PC-9 (cell line): ENCODE data around the gene MAMSTR. TPM values are rescaled to one million over a fixed set of nuclear protein-coding genes. Genes with fewer than 3 reads are reported as not detected.

Source experiments
- BruUV-seq: library from RNA; stranded (reverse); fragments of 400-500 nt; replicated peaks from 2 replicates; lab custom pipeline; 2021; lab: Mats Ljungman, UMichigan
- CTCF ChIA-PET: fragments of 300-600 bp; sonication (Branson Sonifier 250); formaldehyde crosslinking; loops from one replicate; lab custom pipeline; 2022; ENCODE audit warnings: antibody characterized with exemption; lab: Charles Lee
- POLR2A ChIA-PET: fragments of 300-600 bp; sonication (Branson Sonifier 250); formaldehyde crosslinking; loops from one replicate; lab custom pipeline; 2022; ENCODE audit warnings: antibody characterized with exemption; ENCODE audit not compliant: unreplicated experiment; lab: Charles Lee
- DNase-seq, 2 experiments: peaks; one replicate each; pipeline versions ENCODE4 v3.0.0 to v3.0.0-alpha.2; 2015 to 2022; ENCODE audit warnings: mixed read lengths in 1 of 2
- H2AFZ ChIP-seq: fragments of 200-600 bp; sonication (generic); 2 replicates; pipeline ENCODE4 v1.8.1; 2017; ENCODE audit warnings: antibody characterized with exemption
- H3F3A ChIP-seq: fragments of 200-600 bp; sonication (generic); 2 replicates; pipeline ENCODE4 v1.8.1; 2017; ENCODE audit warnings: antibody characterized with exemption, mild to moderate bottlenecking, low read depth; ENCODE audit not compliant: insufficient read depth
- H3K27ac ChIP-seq: fragments of 200-600 bp; sonication (generic); 2 replicates; pipeline ENCODE4 v1.6.1; 2016; ENCODE audit warnings: mixed run types
- H3K27me3 ChIP-seq: fragments of 200-600 bp; sonication (generic); 2 replicates; pipeline ENCODE4 v1.6.1; 2016; ENCODE audit warnings: low read depth, mixed run types; ENCODE audit not compliant: insufficient read depth
- H3K36me3 ChIP-seq: fragments of 200-600 bp; sonication (generic); 2 replicates; pipeline ENCODE4 v1.6.1; 2016; ENCODE audit warnings: low read depth, mixed run types
- H3K4me1 ChIP-seq: fragments of 200-600 bp; sonication (generic); replicated peaks from 2 replicates; pipeline ENCODE4 v1.6.1; 2016; ENCODE audit warnings: mixed run types; ENCODE audit not compliant: insufficient read depth
- H3K4me2 ChIP-seq: fragments of 200-600 bp; sonication (generic); 2 replicates; pipeline ENCODE4 v1.6.1; 2017; ENCODE audit warnings: mixed run types
- H3K4me3 ChIP-seq: fragments of 200-600 bp; sonication (generic); 2 replicates; pipeline ENCODE4 v1.6.1; 2016; ENCODE audit warnings: mixed run types
- H3K79me2 ChIP-seq: fragments of 200-600 bp; sonication (generic); 2 replicates; pipeline ENCODE4 v1.6.1; 2017; ENCODE audit warnings: low read depth, mixed run types
- H3K9me2 ChIP-seq: fragments of 200-600 bp; sonication (generic); 2 replicates; pipeline ENCODE4 v1.8.1; 2017; ENCODE audit warnings: mild to moderate bottlenecking; ENCODE audit not compliant: insufficient read depth
- H3K9me3 ChIP-seq: fragments of 200-600 bp; sonication (generic); 2 replicates; pipeline ENCODE4 v1.8.1; 2016; ENCODE audit warnings: low read depth; ENCODE audit not compliant: insufficient read depth
- H4K20me1 ChIP-seq: fragments of 200-600 bp; sonication (generic); 2 replicates; pipeline ENCODE4 v1.8.1; 2017; ENCODE audit not compliant: insufficient read depth
- EZH2 ChIP-seq: fragments of 200-600 bp; sonication (generic); IDR thresholded peaks from 2 replicates; pipeline ENCODE4 v1.8.0; 2017; ENCODE audit warnings: antibody characterized with exemption, low read depth
- intact Hi-C: fragments of 100-400 bp; cut with micrococcal nuclease; formaldehyde crosslinking; loops from one replicate; pipeline ENCODE4 v1.10.0; 2022; ENCODE audit not compliant: unreplicated experiment
- total RNA-seq: library from RNA; stranded (reverse); gene quantifications from 2 replicates; pipeline ENCODE4 v1.2.3, GENCODE V29; 2021
- TF ChIP-seq, protein P1 (sequence below): fragments of 200-600 bp; sonication (generic); conservative IDR thresholded peaks from 2 replicates; pipeline ENCODE4 v1.6.1; 2017; ENCODE audit warnings: mixed run types, antibody characterized with exemption, mild to moderate bottlenecking, moderate library complexity

MAMSTR gene
- total RNA-seq, 1 experiment from 2014 or later: 2.6 TPM

GRCh38 chr19:48741129-48741999 lies 21.8 kb upstream of the MAMSTR start:
- DNase-seq: peak in 1 of 2 experiments; percentile 31
- POLR2A ChIA-PET: no interaction called here
- Histone ChIP-seq H3K27me3 (no peaks in the 10 kb centered on the region), H2AFZ (no peak overlapping the region), H4K20me1 (no peaks in the 10 kb centered on the region), H3K4me3 (no peak overlapping the region), H3K4me1 (no peaks in the 10 kb centered on the region; the same call in 1 of the 2 replicates), H3K9me3 (no peaks in the 10 kb centered on the region), H3K4me2 (peak overlapping the region; percentile 80), H3K79me2 (no peaks in the 10 kb centered on the region), H3K27ac (no peak overlapping the region), H3K9me2 (no peaks in the 10 kb centered on the region), H3F3A (peaks cover 22% of the 10 kb centered on the region), H3K36me3 (no peaks in the 10 kb centered on the region)
- CTCF ChIA-PET: interaction anchor here (0.6 kb wide), 1 partner anchor 362 kb away, joined by 6 read pairs; no protein-coding TSS in a partner anchor
- intact Hi-C loops: no loop called here
- TF ChIP-seq, protein P1, sequence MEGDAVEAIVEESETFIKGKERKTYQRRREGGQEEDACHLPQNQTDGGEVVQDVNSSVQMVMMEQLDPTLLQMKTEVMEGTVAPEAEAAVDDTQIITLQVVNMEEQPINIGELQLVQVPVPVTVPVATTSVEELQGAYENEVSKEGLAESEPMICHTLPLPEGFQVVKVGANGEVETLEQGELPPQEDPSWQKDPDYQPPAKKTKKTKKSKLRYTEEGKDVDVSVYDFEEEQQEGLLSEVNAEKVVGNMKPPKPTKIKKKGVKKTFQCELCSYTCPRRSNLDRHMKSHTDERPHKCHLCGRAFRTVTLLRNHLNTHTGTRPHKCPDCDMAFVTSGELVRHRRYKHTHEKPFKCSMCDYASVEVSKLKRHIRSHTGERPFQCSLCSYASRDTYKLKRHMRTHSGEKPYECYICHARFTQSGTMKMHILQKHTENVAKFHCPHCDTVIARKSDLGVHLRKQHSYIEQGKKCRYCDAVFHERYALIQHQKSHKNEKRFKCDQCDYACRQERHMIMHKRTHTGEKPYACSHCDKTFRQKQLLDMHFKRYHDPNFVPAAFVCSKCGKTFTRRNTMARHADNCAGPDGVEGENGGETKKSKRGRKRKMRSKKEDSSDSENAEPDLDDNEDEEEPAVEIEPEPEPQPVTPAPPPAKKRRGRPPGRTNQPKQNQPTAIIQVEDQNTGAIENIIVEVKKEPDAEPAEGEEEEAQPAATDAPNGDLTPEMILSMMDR: no peak
- TF ChIP-seq EZH2: no peak
- no TSS peak for BruUV-seq

DNA sequence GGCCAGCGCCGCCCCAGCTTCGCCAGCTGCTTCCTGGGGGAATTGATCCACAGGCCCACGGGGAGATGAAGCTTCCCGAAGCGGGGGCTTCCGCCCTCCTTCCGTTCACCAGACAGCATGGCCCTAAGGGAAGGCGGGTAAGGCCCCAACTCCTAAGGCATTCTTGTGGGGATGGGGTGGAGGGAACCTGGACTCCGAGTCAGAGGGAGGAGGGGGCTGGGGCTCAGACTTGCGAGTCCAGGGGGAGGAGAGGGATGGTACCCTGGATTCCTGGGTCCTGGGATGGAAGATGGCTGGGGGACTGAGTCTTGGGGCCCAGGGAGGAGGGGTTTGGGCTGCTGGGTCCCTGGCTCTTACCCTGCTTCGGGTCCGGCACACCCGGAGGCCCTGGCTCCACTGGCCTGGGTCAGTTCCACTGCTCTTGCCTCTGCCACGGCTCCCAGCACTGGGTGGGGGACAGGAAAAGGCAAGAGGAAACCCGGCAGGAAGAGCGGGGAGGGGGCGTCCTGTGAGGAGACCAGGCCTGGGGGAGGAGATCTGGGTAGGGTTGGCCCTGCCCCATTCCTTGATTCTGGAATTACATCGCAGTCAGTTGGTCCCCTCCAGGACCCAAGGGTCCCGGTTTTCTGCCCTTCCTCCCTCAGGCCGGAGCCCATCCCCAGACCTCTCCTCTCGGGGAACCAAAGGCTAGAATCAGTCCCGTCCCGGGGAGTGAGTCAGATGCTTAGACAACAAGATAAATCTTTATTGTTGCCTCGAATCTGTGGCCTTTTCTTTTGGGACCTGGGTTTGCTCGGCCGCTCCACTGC lies 20.8 kb upstream of the MAMSTR start, which contains the start of gene RASIP1:
Gene RASIP1 (minus strand): TSS at position 447 of the 809 bp plus-strand sequence. CDS start 328 bp downstream, at position 119.
- no peaks in the 10 kb centered on the region for H3K36me3 ChIP-seq
- H3K79me2 ChIP-seq: no peaks in the 10 kb centered on the region
- ChIA-PET CTCF (no interaction called here), POLR2A (no interaction called here)
- peak within 1 kb of the TSS; percentile 85 for H2AFZ ChIP-seq
- DNase-seq: no peak
- no peaks in the 10 kb centered on the region for H3K27me3 ChIP-seq
- H3K4me3 ChIP-seq: peak within 1 kb of the TSS; percentile 58; the same call in 1 of the 2 replicates
- peak within 1 kb of the TSS; percentile 80 for H3K4me2 ChIP-seq
- H3K9me2 ChIP-seq: no peaks in the 10 kb centered on the region
- no peaks in the 10 kb centered on the region for H4K20me1 ChIP-seq
- H3F3A ChIP-seq: peaks cover 18% of the 10 kb centered on the region
- H3K9me3 ChIP-seq: no peaks in the 10 kb centered on the region
- no peaks in the 10 kb centered on the region; the same call in 1 of the 2 replicates for H3K4me1 ChIP-seq
- intact Hi-C loops: no loop called here
- BruUV-seq: no TSS peak
- H3K27ac ChIP-seq: no peak within 1 kb of the TSS
- TF ChIP-seq EZH2: no peak
- TF ChIP-seq, protein P1: no peak
